HG02981 (cell line): Measurements from ENCODE around the gene ZDHHC19.
"Not testable (repeated sequence)": the region's sequence is repeated elsewhere in the genome, so short reads cannot be mapped to it uniquely, and the experiment has no call there.

Experiments used
- ATAC-seq: cut with Tn5 transposase; IDR thresholded peaks from one replicate; pipeline ENCODE4 v1.9.1; 2021; ENCODE audit warnings: mild to moderate bottlenecking, moderate library complexity; ENCODE audit not compliant: unreplicated experiment

The ZDHHC19 gene, protein sequence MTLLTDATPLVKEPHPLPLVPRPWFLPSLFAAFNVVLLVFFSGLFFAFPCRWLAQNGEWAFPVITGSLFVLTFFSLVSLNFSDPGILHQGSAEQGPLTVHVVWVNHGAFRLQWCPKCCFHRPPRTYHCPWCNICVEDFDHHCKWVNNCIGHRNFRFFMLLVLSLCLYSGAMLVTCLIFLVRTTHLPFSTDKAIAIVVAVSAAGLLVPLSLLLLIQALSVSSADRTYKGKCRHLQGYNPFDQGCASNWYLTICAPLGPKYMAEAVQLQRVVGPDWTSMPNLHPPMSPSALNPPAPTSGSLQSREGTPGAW

GRCh38 chr3:196210673-196211556 is at the start of gene ZDHHC19:
Gene ZDHHC19 (minus strand): TSS chr3:196211400. CDS start chr3:196211315, 85 bp downstream.
- ATAC-seq = no peak

GRCh38 chr3:196260784-196261183 is 49.6 kb upstream of the ZDHHC19 start:
- ATAC-seq = no peak

- ATAC-seq = no peak
These were observed 44.6 kb upstream of the ZDHHC19 start for GRCh38 chr3:196255776-196256175.

DNA sequence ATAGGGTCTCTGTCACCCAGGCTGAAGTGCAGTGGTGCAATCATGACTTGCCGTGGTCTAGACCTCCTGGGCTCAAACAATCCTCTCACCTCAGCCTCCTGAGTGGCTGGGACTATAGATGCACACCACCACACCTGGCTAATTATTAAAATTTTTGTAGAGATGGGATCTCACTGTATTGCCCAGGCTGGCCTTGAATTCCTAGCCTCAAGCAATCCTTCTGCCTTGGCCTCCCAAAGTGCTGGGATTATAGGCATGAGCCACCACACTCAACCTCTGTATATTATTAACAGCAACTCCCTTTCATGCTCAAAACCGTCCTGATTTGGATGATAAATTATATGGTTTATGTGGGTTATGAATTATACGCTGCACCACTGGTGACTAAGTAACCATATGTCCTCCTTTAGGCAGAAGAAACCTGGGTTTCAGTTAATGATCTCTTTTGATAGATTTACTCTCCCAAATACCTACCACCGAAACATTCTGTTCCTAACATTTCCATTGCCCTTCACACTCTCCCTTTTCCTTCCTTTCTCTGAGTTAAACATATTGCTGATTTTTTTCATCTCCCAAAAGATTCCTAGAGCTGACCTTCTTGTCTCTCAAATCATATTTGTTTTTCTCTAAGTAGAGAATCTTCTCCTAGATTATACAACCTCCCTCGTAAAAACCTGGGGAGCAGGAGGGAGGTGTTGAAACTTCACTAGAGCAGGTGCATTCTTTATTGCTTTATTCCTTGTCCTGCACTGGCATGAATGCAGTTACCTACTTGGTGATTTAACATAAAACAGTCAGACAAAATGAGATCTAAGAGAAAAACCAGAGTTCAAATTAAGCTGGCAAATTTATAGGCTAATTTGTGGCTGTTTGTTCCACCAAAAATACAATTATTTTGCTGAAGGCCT is 43.4 kb upstream of the ZDHHC19 start:
- no peak for ATAC-seq

DNA sequence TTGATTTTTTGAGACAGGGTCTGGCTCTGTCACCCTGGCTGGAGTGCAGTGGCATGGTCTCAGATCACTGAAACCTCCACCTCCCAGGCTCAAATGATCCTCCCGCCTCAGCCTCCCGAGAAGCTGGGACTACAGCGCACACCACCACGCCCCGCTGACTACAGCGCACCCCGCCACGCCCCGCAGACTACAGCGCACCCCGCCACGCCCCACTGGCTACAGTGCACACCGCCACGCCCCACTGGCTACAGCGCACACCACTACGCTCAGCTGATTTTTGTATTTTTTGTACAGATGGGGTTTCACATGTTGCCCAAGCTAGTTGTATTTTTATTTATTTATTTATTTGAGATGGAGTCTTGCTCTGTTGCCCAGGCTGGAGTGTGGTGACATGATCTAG is 40.7 kb upstream of the ZDHHC19 start:
- ATAC-seq = no peak

DNA sequence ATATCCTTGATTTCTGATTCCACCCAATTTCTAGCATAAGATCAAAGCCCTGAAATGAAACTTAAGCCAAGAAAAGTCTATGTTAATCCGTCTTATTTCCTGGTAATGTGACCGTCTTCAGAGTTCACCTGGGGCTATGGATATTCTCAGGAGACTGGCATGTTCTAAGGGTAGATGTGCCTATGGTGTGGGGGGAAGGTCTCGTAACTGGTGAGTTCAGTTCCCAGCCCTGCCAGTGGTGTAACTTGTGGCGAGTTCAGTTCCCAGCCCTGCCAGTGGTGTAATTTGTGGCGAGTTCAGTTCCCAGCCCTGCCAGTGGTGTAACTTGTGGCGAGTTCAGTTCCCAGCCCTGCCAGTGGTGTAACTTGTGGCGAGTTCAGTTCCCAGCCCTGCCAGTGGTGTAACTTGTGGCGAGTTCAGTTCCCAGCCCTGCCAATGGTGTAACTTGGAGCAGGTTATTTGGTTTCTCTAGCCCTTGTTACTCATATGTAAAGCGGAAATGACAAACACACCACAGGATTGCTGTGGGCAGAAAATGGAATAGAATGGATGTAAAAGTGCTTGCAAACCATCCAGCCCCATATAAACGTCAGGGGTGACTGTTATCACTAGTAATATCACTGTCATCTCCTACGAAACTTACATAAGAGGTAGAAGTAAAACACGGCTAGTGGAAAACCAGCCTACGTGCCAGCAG is 35.6 kb upstream of the ZDHHC19 start:
- no peak for ATAC-seq

DNA sequence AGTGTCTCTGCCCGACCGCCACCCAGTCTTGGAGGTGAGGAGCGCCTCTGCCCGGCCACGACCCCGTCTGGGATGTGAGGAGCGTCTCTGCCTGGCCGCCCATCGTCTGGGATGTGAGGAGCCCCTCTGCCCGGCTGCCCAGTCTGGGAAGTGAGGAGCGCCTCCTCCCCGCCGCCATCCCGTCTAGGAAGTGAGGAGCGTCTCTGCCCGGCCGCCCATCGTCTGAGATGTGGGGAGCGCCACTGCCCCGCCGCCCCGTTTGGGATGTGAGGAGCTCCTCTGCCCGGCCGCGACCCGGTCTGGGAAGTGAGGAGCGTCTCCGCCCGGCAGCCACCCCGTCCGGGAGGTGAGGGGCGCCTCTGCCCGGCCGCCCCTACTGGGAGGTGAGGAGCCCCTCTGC is 33.0 kb upstream of the ZDHHC19 start:
- ATAC-seq = not testable (repeated sequence)

- ATAC-seq = no peak
These were observed 30.5 kb upstream of the ZDHHC19 start for GRCh38 chr3:196241704-196242103.

DNA sequence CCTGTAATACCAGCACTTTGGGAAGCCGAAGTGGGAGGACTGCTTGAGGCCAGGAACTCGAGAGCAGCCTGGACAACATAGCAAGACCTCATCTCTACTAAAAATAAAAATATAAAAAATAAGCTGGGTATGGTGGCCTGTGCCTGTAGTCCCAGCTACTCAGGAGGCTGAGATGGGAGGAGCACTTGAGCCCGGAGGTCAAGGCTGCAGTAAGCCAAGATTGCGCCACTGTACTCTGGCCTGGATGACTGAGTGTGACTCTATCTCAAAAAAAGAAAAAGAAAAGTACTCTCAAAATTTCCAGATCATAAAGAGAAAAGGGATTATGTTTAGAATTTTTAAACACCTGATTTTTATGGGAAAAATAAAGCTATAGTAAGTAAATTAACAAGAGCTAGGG is 29.2 kb upstream of the ZDHHC19 start:
- no peak for ATAC-seq

DNA sequence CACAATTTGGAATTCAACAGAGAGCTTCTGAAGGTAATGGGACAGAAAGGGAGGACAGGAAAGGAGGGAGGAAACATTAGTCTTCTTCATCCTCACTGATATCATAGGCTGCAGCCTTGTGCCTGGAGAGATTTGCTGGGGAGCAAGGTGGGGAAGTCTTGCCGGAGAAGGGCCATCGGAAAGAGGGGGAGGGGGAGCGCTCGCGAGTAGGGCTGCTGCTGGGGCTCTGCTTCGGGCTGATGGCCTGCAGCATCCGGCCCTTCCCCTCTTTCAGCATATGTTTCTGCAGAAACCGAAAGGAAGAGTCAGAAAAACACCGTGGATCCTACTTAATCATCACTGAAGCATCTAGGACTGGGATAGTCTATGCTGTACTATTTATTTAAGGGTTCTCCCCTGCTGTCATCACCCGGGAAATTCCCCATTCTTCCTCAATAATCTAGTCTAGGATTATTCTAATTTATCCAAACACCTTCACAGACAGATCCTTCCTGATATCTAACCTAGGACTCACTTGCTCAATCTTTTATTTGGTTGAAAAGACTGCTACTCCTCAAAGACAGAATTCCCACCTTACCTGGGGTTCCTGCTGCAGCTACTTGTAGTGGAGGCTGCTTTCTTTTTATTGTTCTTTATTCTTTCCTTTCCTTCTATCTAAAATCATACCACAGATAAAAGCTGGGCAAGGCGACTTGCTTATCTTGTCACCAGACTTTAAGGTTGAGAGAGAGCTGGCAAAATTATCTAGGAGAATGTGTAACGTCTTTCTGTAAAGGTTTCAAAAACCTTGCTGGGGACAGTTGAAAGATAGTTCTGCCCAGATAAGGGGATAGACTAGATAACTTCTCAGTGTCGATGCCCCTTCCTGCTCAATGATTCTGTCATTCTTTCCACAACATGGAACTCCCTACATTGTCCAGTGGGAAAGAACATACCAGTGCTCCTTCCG is 27.7 kb upstream of the ZDHHC19 start:
- ATAC-seq = no peak

- no peak for ATAC-seq
These were observed 26.0 kb upstream of the ZDHHC19 start for GRCh38 chr3:196237203-196237602.

DNA sequence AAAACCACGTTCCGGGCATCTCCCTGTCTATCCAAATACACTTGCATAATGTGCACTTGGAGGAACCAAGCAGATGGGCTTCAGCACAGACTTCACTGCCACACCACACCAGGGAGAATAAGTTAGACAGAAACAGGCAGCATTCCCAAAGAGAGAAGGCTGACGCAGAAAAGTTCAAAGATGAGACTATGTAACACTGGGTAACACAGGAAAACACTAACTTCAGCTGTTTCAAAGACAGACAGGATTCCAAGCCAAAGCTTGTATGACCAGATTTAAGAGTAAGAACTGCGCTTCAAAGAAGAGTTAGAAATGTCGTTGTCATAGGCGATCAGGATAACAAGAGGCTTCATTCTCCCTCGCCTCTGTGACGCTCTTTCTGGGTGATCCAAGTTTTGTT is 25.0 kb upstream of the ZDHHC19 start:
- no peak for ATAC-seq

- ATAC-seq = no peak
These were observed 24.4 kb upstream of the ZDHHC19 start for GRCh38 chr3:196235452-196236122.

DNA sequence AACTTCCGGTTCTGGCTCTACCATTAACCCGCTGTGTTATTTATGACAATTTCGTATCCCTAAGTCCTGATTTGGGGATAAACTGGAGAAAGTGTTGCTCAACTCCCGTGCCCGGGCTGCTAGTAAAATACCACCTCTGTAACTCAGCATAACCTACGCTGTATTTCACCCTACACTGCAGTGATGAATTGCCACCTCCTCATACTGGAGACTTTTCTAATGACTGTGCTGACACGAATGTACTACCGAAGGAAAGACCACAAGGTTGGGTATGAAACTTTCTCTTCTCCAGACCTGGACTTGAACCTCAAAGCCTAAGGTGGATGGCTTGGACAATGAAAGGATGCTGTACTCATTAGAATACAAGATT is 21.7 kb upstream of the ZDHHC19 start:
- ATAC-seq = no peak

- peak; percentile 45 for ATAC-seq
These were observed 21.1 kb upstream of the ZDHHC19 start for GRCh38 chr3:196232154-196232881.

GRCh38 chr3:196227629-196228493 is 16.7 kb upstream of the ZDHHC19 start:
- ATAC-seq = no peak

DNA sequence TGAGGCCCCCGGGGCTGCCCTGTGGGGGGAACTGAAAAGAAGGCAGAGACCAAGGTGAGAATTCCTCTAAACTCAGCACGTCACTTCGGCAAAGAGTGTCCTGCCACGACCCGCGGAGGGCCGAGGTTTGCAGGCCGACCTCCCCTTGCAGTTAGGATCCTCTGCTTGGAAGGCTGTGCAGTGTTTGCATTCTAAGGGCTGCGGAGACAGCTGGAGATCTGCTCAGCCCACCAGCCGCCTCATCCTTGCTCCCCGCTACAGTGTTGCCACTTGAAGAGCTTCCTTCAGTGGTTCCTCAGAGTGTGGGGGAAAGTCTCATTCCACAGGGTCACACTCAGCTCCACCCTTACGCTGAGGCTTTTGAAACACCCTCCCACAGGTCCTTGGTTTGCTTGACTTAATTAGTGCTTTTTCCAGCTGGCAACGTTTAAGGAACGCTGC is 15.9 kb upstream of the ZDHHC19 start:
- no peak for ATAC-seq
